ENCODE data around the gene PHACTR3.

Gene PHACTR3

GRCh38 chr20:59656417-59656816, 52.1 kb downstream of the PHACTR3 start:
- no peak for DNase-seq

GRCh38 chr20:59657459-59658046, 53.2 kb downstream of the PHACTR3 start:
- no peak for DNase-seq

GRCh38 chr20:59660471-59660870, 56.1 kb downstream of the PHACTR3 start:
- DNase-seq, result no peak

GRCh38 chr20:59661153-59661552, 56.8 kb downstream of the PHACTR3 start:
- no peak for DNase-seq

GRCh38 chr20:59661621-59662020, 57.3 kb downstream of the PHACTR3 start:
- no peak for DNase-seq

GRCh38 chr20:59662161-59662560, 57.8 kb downstream of the PHACTR3 start:
- DNase-seq, result no peak

- no peak for DNase-seq
Measured at GRCh38 chr20:59662856-59663512, 58.6 kb downstream of the PHACTR3 start.

- no peak for DNase-seq
Measured at GRCh38 chr20:59663513-59664060, 59.2 kb downstream of the PHACTR3 start.

- DNase-seq, result no peak
Measured at GRCh38 chr20:59664421-59664941, 60.1 kb downstream of the PHACTR3 start.

GRCh38 chr20:59665656-59666555, 61.6 kb downstream of the PHACTR3 start:
- no peak for DNase-seq

GRCh38 chr20:59666586-59666985, 62.2 kb downstream of the PHACTR3 start:
- DNase-seq, result no peak

GRCh38 chr20:59667131-59667530, 62.8 kb downstream of the PHACTR3 start:
- no peak for DNase-seq

GRCh38 chr20:59667981-59668515, 63.7 kb downstream of the PHACTR3 start:
- no peak for DNase-seq

GRCh38 chr20:59668926-59669850, 64.8 kb downstream of the PHACTR3 start:
- DNase-seq, result no peak

GRCh38 chr20:59670786-59671492, 66.6 kb downstream of the PHACTR3 start:
- DNase-seq, result no peak

GRCh38 chr20:59671661-59672471, 67.5 kb downstream of the PHACTR3 start:
- DNase-seq, result no peak

GRCh38 chr20:59672576-59672975, 68.2 kb downstream of the PHACTR3 start:
- DNase-seq, result no peak

GRCh38 chr20:59673288-59673997, 69.1 kb downstream of the PHACTR3 start:
- DNase-seq, result no peak

- no peak for DNase-seq
Measured at GRCh38 chr20:59673998-59674445, 69.7 kb downstream of the PHACTR3 start.

Data from stimulated activated naive CD4-positive, alpha-beta T cell treated with Interleukin-2 at 50 U/mL for 16 hours (primary cell).